ENCODE data around the gene MAP7.

MAP7 gene

GRCh38 chr6:136550330-136551071, at the start of gene MAP7:
TSS of gene MAP7 (minus strand) at chr6:136550422. CDS start at chr6:136550408, 14 bp downstream.
- TF ChIP-seq GATA3 (IDR thresholded peaks at IDR 0.05; ENCODE audit: low read depth, low read length): no peak
- TF ChIP-seq GATA2 (IDR thresholded peaks at IDR 0.05; ENCODE audit: low read depth, low read length): peak; percentile 61

GRCh38 chr6:136599329-136600011, 49.2 kb upstream of the MAP7 start:
- TF ChIP-seq GATA2 (IDR thresholded peaks at IDR 0.05; ENCODE audit: low read depth, low read length) (no peak), GATA3 (IDR thresholded peaks at IDR 0.05; ENCODE audit: low read depth, low read length) (no peak)

GRCh38 chr6:136598048-136598447, 47.8 kb upstream of the MAP7 start:
- TF ChIP-seq GATA2 (IDR thresholded peaks at IDR 0.05; ENCODE audit: low read depth, low read length): no peak
- TF ChIP-seq GATA3 (IDR thresholded peaks at IDR 0.05; ENCODE audit: low read depth, low read length): no peak

GRCh38 chr6:136594671-136595070, 44.4 kb upstream of the MAP7 start:
- no peak for TF ChIP-seq GATA2 (IDR thresholded peaks at IDR 0.05; ENCODE audit: low read depth, low read length)
- TF ChIP-seq GATA3 (IDR thresholded peaks at IDR 0.05; ENCODE audit: low read depth, low read length): no peak

GRCh38 chr6:136593748-136594490, 43.7 kb upstream of the MAP7 start:
- TF ChIP-seq GATA3 (IDR thresholded peaks at IDR 0.05; ENCODE audit: low read depth, low read length): no peak
- TF ChIP-seq GATA2 (IDR thresholded peaks at IDR 0.05; ENCODE audit: low read depth, low read length): no peak

- TF ChIP-seq GATA3 (IDR thresholded peaks at IDR 0.05; ENCODE audit: low read depth, low read length) (no peak), GATA2 (IDR thresholded peaks at IDR 0.05; ENCODE audit: low read depth, low read length) (no peak)
Observed at GRCh38 chr6:136592930-136593673, 42.9 kb upstream of the MAP7 start.

GRCh38 chr6:136591617-136592016, 41.4 kb upstream of the MAP7 start:
- no peak for TF ChIP-seq GATA2 (IDR thresholded peaks at IDR 0.05; ENCODE audit: low read depth, low read length)
- no peak for TF ChIP-seq GATA3 (IDR thresholded peaks at IDR 0.05; ENCODE audit: low read depth, low read length)

- TF ChIP-seq GATA2 (IDR thresholded peaks at IDR 0.05; ENCODE audit: low read depth, low read length) (no peak), GATA3 (IDR thresholded peaks at IDR 0.05; ENCODE audit: low read depth, low read length) (no peak)
Observed at GRCh38 chr6:136587527-136587926, 37.3 kb upstream of the MAP7 start.

GRCh38 chr6:136586295-136586694, 36.1 kb upstream of the MAP7 start:
- TF ChIP-seq GATA3 (IDR thresholded peaks at IDR 0.05; ENCODE audit: low read depth, low read length): no peak
- no peak for TF ChIP-seq GATA2 (IDR thresholded peaks at IDR 0.05; ENCODE audit: low read depth, low read length)

GRCh38 chr6:136582711-136583471, 32.7 kb upstream of the MAP7 start:
- no peak for TF ChIP-seq GATA2 (IDR thresholded peaks at IDR 0.05; ENCODE audit: low read depth, low read length)
- no peak for TF ChIP-seq GATA3 (IDR thresholded peaks at IDR 0.05; ENCODE audit: low read depth, low read length)

- TF ChIP-seq GATA2 (IDR thresholded peaks at IDR 0.05; ENCODE audit: low read depth, low read length) (no peak), GATA3 (IDR thresholded peaks at IDR 0.05; ENCODE audit: low read depth, low read length) (no peak)
Observed at GRCh38 chr6:136579800-136580199, 29.6 kb upstream of the MAP7 start.

- no peak for TF ChIP-seq GATA2 (IDR thresholded peaks at IDR 0.05; ENCODE audit: low read depth, low read length)
- no peak for TF ChIP-seq GATA3 (IDR thresholded peaks at IDR 0.05; ENCODE audit: low read depth, low read length)
Observed at GRCh38 chr6:136576821-136577220, 26.6 kb upstream of the MAP7 start.

GRCh38 chr6:136571496-136571895, 21.3 kb upstream of the MAP7 start:
- TF ChIP-seq GATA2 (IDR thresholded peaks at IDR 0.05; ENCODE audit: low read depth, low read length) (no peak), GATA3 (IDR thresholded peaks at IDR 0.05; ENCODE audit: low read depth, low read length) (no peak)
